ENCODE measurements around the gene TBX2.

GRCh38 chr17:61399131-61400065, at the start of gene TBX2:
- no peak for TF ChIP-seq CTCF (IDR thresholded peaks at IDR 0.05)
- peak in 1 of 2 donors; percentile 44 for TF ChIP-seq POLR2A (IDR thresholded peaks at IDR 0.05)
